ENCODE data around the gene CDPF1. TPM values are rescaled to one million over a fixed set of nuclear protein-coding genes. Genes with fewer than 3 reads are reported as not detected.

The CDPF1 gene
- total and polyA plus RNA-seq, 2 of the 4 experiments (the other 2 are of a cell fraction) = 11.5 to 14.5 TPM

DNA sequence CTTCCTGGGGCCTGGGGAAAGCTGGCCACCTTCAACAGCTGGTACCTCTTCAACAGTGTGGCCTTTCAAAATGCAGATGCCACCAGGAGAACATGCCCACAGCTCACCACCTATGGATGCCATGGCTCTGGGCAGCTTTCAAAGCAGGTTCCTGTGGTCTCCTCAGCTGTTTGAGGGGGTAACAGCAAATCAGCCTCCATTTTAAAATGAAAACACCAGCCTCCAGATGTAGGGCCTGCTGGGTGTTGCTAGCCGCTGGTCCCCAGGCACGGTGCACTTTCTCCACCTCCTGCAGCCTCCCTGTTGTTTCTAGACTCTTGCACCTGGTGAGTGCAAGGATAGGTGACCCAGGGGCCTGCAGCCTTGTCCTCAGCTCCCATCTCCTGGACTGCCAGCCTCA is 10.0 kb downstream of the CDPF1 start:
- no peak overlapping the region for H3K56ac ChIP-seq (ENCODE audit: extremely low read depth, insufficient read depth, low read length)
- intact Hi-C loops (cut with micrococcal nuclease) = no loop called here
- ChIA-PET CTCF (no interaction called here), POLR2A (ENCODE audit: unreplicated experiment) (no interaction called here)
- H3K4me2 ChIP-seq (ENCODE audit: low read depth, low read length) = no peak overlapping the region
- no peak overlapping the region for H3K14ac ChIP-seq (replicated peaks; ENCODE audit: low read depth, low read length)
- H3K23ac ChIP-seq (ENCODE audit: low read depth, low read length) = no peak overlapping the region
- H4K91ac ChIP-seq (ENCODE audit: insufficient read depth, low read depth, low read length) = no peak overlapping the region
- WGBS, 2 experiments (ENCODE audit: extremely low coverage in 2 of 2, insufficient read length in 1 of 2) = 100% methylated on average over 2 of the region's 2 CpGs; no CpG with 5 or more reads in 1 of the 2 experiments
- no peak overlapping the region for H2BK15ac ChIP-seq (ENCODE audit: low read depth, low read length)
- no peak overlapping the region for H2BK5ac ChIP-seq (ENCODE audit: low read depth, low read length, poor library complexity, severe bottlenecking)
- no peak overlapping the region for H2BK120ac ChIP-seq (ENCODE audit: low read depth, low read length)
- H3K18ac ChIP-seq (ENCODE audit: low read depth, low read length) = no peak overlapping the region
- dilution Hi-C loops (cut with HindIII; ENCODE audit: low sequenced_read_pairs, unreplicated experiment) = no loop called here
- no TSS peak for BruUV-seq (replicated peaks)
- H3K4ac ChIP-seq (ENCODE audit: low read depth, low read length) = no peak overlapping the region
- H3K36me3 ChIP-seq (ENCODE audit: control insufficient read depth, insufficient read depth, low read length) = peaks cover 31% of the 10 kb centered on the region
- ATAC-seq (ENCODE audit: low read depth) (no peak), DNase-seq (no peak)
- H3K27me3 ChIP-seq (ENCODE audit: control insufficient read depth, insufficient read depth, low read length) = no peaks in the 10 kb centered on the region
- TF ChIP-seq USF2 (IDR thresholded peaks at IDR 0.05; ENCODE audit: low read depth, low read length) = no peak
- TF ChIP-seq CHD1 (IDR thresholded peaks at IDR 0.05; ENCODE audit: low read depth, low read length) = no peak
- no peak for TF ChIP-seq RFX5 (IDR thresholded peaks at IDR 0.05; ENCODE audit: low read depth, low read length)
- H3K27ac ChIP-seq (ENCODE audit: insufficient read depth, low read length) = no peak overlapping the region
- H4K5ac ChIP-seq (ENCODE audit: low read depth, low read length) = no peak overlapping the region
- H3K9ac ChIP-seq (ENCODE audit: low read depth, low read length) = no peak overlapping the region
- H3K9me3 ChIP-seq (ENCODE audit: control insufficient read depth, insufficient read depth, low read length) = no peaks in the 10 kb centered on the region
- no peak overlapping the region for H2BK20ac ChIP-seq (ENCODE audit: low read depth, low read length)
- peaks cover 4% of the 10 kb centered on the region for H3K4me1 ChIP-seq (ENCODE audit: control insufficient read depth, insufficient read depth, low read length)
- H3K4me3 ChIP-seq (ENCODE audit: insufficient read depth, low read depth, low read length) = no peak overlapping the region
- in situ Hi-C loops (cut with MboI; ENCODE audit: low sequenced_read_pairs) = no loop called here
- H4K8ac ChIP-seq (ENCODE audit: low read depth in 2 of 2, low read length in 2 of 2) = no peak overlapping the region
- no peak overlapping the region for H2AK9ac ChIP-seq (replicated peaks; ENCODE audit: low read depth, low read length, poor library complexity)
- no peak overlapping the region for H2AFZ ChIP-seq (replicated peaks; ENCODE audit: low read length, poor library complexity)
- H3K79me1 ChIP-seq (ENCODE audit: low read depth in 1 of 2, low read length in 2 of 2) = 0 out of 4 replicates have a peak, but pooled peaks cover 0 to 4% of the 10 kb centered on the region in 2 experiments
- no peaks in the 10 kb centered on the region; the same call in 1 of the 2 replicates for H4K20me1 ChIP-seq (ENCODE audit: insufficient read depth, low read length)
- H3K9me1 ChIP-seq (ENCODE audit: insufficient read depth, low read length) = peaks cover 3% of the 10 kb centered on the region; the same call in 1 of the 2 replicates
- H2AK5ac ChIP-seq (ENCODE audit: low read depth, low read length) = no peak overlapping the region
